Parathyroid adenoma (tissue), 2 donors: ENCODE measurements around the gene POLR1A.

Experiments
- H2AFZ ChIP-seq: fragments of 300-600 bp; sonication (generic); one replicate; pipeline ENCODE4 v1.7.0; 2017; ENCODE audit warnings: antibody characterized with exemption, mild to moderate bottlenecking
- H3K27ac ChIP-seq: fragments of 300-600 bp; sonication (generic); one replicate; pipeline ENCODE4 v1.7.0; 2017
- H3K27me3 ChIP-seq: fragments of 300-600 bp; sonication (generic); one replicate; pipeline ENCODE4 v1.7.0; 2017; ENCODE audit warnings: low read length; ENCODE audit not compliant: control insufficient read depth, insufficient read depth
- H3K36me3 ChIP-seq: fragments of 300-600 bp; sonication (generic); one replicate; pipeline ENCODE4 v1.7.0; 2017; ENCODE audit warnings: low read length; ENCODE audit not compliant: control insufficient read depth, insufficient read depth
- H3K4me1 ChIP-seq: fragments of 300-600 bp; sonication (generic); one replicate; pipeline ENCODE4 v1.7.0; 2017; ENCODE audit warnings: control low read depth
- H3K4me2 ChIP-seq: fragments of 300-600 bp; sonication (generic); one replicate; pipeline ENCODE4 v1.7.0; 2017; ENCODE audit warnings: low read length
- H3K4me3 ChIP-seq: fragments of 300-600 bp; sonication (generic); one replicate; pipeline ENCODE4 v1.7.0; 2017; ENCODE audit warnings: low read depth, low read length
- H3K79me2 ChIP-seq: fragments of 300-600 bp; sonication (generic); one replicate; pipeline ENCODE4 v1.7.0; 2017; ENCODE audit warnings: control low read depth
- H3K9ac ChIP-seq: fragments of 300-600 bp; sonication (generic); one replicate; pipeline ENCODE4 v1.7.0; 2017; ENCODE audit warnings: mild to moderate bottlenecking
- H3K9me3 ChIP-seq: fragments of 300-600 bp; sonication (generic); one replicate; pipeline ENCODE4 v1.7.0; 2017; ENCODE audit warnings: low read length; ENCODE audit not compliant: control insufficient read depth
- CTCF ChIP-seq: fragments of 300-600 bp; sonication (generic); IDR thresholded peaks from one replicate; pipeline ENCODE4 v1.7.0; 2017; ENCODE audit warnings: antibody characterized with exemption, mild to moderate bottlenecking
- donor health status: primary hyperparathyroidism.

The POLR1A gene

GRCh38 chr2:86019121-86019520 lies 86.6 kb downstream of the POLR1A start:
- no peak overlapping the region for H2AFZ ChIP-seq
- H3K9me3 ChIP-seq, result no peaks in the 10 kb centered on the region
- no peak overlapping the region for H3K27ac ChIP-seq
- H3K27me3 ChIP-seq, result no peaks in the 10 kb centered on the region
- no peaks in the 10 kb centered on the region for H3K36me3 ChIP-seq
- peaks cover 3% of the 10 kb centered on the region for H3K4me1 ChIP-seq
- no peak overlapping the region for H3K4me3 ChIP-seq
- no peak overlapping the region for H3K4me2 ChIP-seq
- H3K79me2 ChIP-seq, result no peaks in the 10 kb centered on the region
- H3K9ac ChIP-seq, result no peak overlapping the region
- TF ChIP-seq CTCF, result no peak

DNA sequence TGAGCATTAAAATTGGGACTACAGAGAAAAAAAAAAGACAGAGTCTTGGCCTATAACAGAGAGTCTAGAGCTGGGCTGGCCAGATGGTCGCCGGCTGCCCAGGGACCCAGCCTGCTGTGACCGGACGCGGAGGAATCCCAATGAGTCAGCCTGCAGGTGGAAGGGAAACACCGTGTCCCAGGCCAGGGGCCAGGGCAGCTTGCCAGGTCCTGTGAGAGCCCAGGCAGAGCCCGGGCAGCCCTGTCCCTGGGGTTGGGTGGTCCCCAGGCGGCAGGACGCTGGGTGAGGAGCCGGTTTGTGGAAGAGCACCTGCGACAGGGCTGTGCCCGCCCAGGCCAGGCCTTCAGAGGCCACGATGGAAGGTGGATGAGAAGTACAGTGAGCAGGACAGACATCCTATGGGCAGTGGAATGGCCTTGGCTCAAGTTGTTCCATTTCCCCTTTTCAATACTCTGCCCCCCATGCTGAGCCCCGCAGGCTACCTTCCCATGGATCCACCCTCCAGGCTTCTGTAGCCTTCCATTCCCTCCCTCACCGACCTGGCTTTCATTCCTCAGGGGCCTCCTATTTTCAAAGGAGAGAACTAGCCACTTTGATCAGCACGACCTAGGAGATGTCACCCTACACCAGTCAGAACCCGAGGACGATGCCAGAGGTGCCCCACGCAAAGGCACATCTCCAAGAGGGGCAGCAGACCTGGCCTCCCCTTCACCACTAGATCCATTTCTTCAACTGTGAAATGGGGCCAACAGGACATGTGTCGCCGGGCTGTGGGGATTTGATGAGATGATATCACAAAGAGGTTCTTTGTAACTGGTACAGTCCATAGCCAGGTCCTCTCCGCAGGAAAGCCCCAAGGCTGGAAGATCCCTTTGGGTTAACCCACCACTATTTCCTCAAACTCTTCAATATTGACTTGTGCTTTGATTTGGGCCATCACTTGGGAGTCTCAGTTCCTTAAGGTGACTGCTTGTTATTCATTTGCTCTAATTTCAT lies 87.5 kb downstream of the POLR1A start:
- Histone ChIP-seq H2AFZ (no peak overlapping the region), H3K36me3 (no peaks in the 10 kb centered on the region), H3K4me2 (no peak overlapping the region), H3K9ac (no peak overlapping the region), H3K4me1 (peaks cover 3% of the 10 kb centered on the region), H3K9me3 (no peaks in the 10 kb centered on the region), H3K27me3 (no peaks in the 10 kb centered on the region), H3K79me2 (no peaks in the 10 kb centered on the region), H3K27ac (no peak overlapping the region), H3K4me3 (no peak overlapping the region)
- TF ChIP-seq CTCF, result no peak

DNA sequence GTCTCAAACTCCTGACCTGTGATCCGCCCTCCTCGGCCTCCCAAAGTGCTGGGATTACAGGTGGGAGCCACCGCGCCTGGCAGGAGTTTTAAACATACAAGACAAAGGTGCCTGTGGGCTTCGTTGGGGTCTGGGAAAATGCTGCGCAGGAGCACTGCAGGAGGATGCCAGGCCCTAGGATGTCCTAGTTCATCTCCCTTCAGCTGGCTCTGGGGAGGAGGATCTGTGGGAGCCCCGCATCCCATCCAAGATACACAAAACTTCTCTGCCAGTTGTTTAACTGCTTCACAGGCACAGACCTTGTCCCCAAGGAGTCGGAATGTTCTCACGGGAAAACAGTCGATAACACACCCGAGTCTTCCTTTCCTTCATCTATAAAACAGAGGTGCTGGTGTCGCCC lies 89.1 kb downstream of the POLR1A start:
- Histone ChIP-seq H3K27ac (no peak overlapping the region), H3K9me3 (no peaks in the 10 kb centered on the region), H3K79me2 (no peaks in the 10 kb centered on the region), H2AFZ (no peak overlapping the region), H3K9ac (no peak overlapping the region), H3K4me2 (no peak overlapping the region), H3K36me3 (no peaks in the 10 kb centered on the region), H3K4me1 (peaks cover 3% of the 10 kb centered on the region), H3K4me3 (no peak overlapping the region), H3K27me3 (no peaks in the 10 kb centered on the region)
- TF ChIP-seq CTCF, result no peak

GRCh38 chr2:86015699-86016098 lies 90.0 kb downstream of the POLR1A start:
- Histone ChIP-seq H3K27me3 (no peaks in the 10 kb centered on the region), H3K27ac (no peak overlapping the region)

More at GRCh38 chr2:86015699-86016098, 90.0 kb downstream of the POLR1A start:
- Histone ChIP-seq H2AFZ (no peak overlapping the region), H3K4me3 (no peak overlapping the region), H3K9me3 (no peaks in the 10 kb centered on the region), H3K79me2 (no peaks in the 10 kb centered on the region), H3K4me1 (peaks cover 3% of the 10 kb centered on the region), H3K4me2 (no peak overlapping the region), H3K9ac (no peak overlapping the region), H3K36me3 (no peaks in the 10 kb centered on the region)
- TF ChIP-seq CTCF, result no peak
